ELR (cell line): ENCODE data around the gene RBM33.
"Not testable (repeated sequence)": the region's sequence is repeated elsewhere in the genome, so short reads cannot be mapped to it uniquely, and the experiment has no call there.

Experiments used
- DNase-seq: peaks from one replicate; pipeline ENCODE4 v3.0.0-alpha.2; 2015; ENCODE audit warnings: low read depth

RBM33 gene

DNA sequence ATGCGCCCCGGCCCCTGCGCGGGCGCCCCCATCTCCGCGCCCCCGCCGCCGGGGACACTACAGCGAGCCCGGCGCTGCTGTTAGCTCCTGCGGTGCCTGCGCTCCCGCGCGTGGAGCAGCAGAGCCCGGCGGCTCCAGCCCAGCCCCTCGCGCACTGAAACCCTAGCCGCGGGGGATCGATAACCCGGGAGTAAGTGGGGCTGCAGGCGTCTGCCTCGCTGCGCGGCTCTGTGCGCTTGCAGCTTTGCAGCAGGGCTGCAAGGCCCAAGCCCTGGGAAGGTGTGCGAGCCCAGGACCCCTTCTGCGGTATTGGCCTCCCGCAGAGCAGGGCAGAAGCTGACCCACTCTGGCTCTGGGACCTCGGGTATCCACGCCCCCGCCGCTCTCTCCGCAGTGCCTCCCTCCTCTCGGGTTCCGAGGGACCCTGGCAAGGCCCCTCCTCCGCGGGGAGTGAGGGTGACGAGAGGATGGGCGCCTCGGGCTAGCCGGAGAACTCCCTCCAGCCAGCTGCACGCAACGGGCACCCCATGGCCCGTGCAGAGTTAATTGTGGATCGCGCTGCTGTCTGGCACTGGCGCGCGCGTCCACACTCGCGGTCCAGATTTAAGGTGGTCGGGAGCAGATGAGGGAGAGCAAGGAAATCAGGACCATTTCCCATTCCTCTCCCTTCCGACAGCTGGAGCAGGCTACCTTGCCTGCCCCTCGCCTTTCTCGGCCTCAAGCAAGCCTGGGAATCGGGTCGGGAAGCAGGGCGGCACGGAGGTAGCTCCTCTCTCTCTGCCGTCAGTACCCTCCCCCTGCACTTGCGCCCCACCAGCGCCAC lies 165.7 kb downstream of the RBM33 start:
- no peak for DNase-seq

DNA sequence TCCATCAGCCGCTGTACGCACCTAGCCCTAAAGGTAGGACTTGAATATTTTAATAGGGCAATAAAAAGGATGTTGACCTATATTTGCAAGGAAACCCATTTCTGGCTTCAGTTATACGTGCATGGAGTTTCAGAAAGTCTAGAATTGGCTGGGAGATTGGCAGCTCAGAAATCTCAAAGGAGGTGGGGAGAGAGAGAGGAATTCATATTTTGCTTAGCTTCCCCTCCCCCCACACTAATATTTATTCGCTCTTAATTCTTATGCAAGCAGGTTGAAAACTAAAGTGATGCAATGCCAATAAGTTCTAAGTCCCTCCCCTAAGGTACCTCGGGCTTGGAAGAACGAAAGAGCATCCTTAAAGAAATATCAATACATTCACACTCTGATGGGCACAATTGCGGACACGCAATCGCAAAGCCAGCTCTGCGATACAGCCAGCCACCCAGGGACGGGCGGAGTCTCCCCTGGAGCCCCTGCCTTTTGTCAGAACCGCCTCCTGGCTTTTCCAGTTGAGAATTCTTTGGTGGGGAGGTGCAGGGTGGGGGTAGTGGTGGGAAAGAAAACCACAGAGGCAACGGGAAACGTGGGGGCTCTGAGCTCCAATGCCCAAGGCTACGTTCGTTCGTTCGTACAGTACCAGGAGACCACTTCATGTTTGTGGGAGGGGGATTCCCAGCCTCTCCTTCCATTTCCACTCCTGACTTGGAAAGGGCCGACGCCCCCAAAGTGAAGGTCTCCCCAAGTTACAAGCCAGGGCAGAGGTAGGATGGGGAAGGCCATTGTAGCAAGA lies 166.5 kb downstream of the RBM33 start:
- DNase-seq = no peak

DNA sequence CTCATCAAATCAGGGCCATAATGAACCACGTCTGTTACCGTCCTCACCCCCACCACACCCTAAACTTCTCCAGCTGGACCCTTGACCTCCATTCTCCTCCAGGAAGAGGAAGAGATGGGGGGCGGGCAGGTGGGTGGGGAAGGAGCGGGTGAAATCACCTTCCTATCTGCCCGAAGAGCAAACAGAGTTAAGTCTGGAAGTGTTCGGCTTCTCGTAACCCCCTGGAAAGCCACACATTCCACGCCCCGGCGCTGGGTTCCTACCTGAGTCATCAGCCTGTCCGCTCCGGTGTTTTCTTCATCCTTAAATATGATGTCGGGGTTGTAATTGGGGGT lies 167.1 kb downstream of the RBM33 start:
- no peak for DNase-seq

DNA sequence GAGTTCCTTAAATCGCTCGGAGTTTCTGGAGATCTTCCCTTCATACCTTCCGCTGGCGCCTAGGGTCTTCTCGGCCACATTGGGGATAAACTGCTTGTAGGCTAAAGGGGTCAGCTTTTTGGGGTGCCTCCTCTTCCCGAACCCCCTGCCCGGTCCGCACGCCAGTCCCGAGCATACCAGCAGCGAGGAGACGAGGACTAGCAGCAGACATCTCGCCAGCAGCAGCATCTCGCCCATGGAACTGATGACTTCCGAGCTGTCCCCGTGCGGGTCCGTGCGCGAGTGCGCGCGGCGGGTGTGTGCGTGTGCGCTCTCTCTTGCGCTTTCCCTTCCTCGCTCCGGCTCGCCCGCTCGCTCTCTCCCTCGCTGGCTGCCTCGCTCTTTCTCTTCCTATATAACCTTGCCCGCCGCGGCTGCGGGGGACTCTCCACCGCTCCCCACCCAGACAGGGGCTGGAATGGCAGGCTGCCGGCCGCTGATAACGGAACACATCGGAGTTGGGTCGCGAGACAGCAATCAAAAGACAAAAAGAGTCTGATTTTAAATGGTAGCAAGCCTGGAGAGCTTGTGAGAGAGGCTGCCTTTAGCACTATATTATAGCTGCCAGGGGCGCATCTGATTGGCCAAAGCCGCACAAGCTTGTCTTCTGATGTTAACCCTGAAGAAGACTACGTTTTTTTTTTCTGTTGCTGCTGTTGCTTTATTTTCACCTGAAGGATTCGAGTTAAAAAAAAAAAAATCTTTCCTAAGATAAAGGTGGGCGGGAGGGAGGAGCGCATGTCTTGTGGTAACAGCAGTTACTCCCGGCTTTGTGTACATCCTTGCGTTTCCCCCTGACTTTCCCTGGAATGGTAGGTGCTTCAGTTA lies 167.7 kb downstream of the RBM33 start, which contains the start of gene SHH:
TSS of gene SHH (minus strand) at position 569 of the 867 bp plus-strand sequence. CDS start at position 228, 341 bp downstream.
- no peak for DNase-seq

DNA sequence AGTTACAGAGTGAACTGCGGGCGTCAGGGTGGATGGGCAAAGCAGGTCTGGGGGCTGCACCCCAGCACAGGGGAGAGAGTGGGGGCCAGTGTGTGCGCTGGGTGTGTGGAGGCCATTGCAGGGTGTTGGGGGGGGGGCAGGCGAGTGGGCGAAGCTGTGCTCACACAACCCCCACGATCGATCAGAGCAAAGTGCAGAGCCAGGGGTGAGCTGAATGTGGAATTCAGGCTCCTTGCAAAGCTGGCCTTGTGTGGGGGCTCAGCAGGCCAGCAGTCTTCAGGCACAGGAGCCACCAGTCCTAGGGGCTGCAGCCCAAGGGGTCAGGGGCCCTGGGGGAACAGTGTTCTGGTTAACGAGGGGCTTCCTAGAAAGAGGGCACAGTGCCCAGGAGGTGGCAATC lies 168.7 kb downstream of the RBM33 start:
- no peak for DNase-seq

DNA sequence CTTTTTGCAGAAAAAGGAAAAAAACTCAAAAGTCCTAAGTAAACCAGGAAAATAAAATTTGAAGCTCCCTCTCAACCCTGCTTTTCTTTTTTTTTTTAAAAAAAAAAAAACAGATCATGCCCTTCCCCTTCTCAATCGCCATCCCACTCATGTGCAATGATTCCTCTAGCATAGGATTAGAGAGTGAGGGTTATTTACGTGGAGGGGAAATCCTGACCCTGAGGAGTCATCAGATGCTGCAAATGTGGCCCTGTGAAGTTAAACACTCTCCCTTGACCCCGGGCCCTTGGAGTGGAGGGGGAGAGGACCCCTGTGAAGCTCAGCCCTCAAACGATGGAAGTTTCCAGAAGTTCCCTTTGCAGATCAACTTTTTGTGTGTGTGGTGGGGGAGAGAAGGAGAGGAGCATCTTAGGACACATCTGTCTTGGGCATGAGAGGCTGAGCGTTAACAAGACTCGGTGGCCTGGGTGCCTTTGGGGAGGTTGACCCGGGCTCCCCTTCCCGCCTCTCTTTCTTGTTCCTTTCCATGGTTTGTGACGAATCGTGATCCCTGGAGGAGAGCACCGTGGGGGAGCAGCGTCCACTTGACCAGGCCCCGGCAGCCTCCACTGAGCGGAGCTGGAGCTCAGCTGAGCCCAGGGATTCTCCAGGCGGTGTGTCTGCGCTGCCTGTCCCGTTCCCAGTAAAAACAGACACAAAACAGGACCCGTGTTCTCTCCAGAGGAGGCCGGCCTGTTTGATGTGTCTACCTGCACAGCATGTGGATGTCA lies 169.3 kb downstream of the RBM33 start:
- no peak for DNase-seq

DNA sequence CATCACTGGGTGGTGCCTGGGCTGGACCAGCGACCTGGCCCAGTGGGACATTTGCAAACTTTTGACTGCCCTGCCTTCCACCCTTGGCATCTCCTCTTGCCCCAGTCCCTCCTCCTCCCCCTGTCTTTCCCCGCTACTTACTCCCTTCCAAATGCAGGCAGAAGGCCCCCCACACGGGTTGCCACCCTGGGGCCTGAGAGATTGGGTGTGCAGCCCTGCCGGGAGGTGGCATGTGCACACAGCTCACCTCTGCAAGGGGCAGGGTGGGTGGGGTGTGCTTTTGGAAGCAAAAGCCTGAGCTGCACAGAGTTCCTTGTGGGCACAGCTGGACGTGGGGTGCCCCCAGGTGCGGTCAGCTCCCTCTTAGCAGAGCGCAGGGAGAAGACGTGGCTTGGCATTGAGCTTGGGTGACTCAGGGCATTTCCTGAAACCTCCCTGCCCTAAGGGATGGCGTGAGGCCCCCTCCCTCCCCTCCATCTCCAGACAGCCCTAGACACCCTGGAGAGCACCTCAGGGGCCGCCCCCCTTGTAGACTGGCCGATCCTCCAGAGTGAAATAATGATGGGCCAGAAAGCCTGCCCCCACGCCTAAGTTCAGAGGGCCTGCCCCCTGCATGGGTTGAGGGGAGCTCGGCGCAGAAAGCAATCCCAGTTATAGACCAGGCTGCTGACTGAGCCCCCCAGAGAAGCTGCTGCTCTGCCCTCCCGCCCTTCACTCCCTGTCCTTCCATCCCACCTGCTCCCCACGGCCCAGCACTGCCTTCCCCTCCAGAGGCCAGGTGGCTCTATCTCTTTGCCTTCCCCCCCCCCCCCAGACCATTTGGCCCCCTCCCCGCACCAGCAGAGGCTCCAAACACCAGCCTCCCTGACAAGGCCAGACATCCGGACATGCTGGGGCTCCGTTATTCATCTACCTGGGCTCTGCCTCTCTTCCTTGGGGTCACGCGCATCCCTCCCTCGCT lies 170.1 kb downstream of the RBM33 start:
- peak; percentile 39 for DNase-seq

DNA sequence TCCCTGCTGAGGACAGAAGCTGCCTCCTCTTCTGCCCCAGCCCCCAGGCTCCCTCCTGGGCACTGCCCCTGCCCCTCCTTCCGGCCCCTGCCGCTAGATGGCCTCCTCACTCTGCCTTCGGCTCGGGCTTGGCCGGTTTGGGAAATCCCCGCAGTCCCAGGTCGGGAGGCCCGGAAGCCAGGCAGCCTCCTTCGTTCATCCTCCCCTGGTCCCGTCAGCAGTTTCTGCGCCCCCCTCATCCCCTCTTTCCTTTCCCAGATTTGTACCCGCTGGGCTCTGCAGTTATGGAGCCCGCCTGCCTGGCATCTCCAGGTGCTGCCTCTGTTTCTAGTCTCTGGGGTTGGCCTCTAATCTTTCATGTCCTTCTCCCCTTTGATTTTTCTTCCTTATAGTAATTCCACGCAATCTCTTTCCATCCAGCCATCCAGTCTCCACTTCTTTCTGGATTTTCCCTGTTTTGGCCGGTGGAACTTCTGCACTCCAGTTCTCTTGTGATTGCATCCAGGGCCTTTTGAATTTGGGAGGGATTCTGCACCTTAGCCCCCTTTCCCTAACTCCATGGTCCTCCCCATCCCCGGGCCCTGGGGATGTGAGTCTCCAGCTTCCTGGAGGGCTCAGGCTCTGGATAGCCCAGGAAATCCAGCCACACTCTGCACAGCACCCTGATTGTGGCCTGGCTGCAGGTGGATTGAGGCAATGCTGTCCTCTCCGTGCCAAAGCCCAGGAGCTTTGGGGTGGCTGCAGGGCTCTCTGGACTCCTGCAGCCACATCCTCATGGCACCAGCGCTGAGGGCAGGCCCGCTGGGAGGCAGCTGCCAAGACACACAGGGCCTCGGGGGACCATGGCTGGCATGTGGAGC lies 171.1 kb downstream of the RBM33 start:
- DNase-seq = peak; percentile 56

DNA sequence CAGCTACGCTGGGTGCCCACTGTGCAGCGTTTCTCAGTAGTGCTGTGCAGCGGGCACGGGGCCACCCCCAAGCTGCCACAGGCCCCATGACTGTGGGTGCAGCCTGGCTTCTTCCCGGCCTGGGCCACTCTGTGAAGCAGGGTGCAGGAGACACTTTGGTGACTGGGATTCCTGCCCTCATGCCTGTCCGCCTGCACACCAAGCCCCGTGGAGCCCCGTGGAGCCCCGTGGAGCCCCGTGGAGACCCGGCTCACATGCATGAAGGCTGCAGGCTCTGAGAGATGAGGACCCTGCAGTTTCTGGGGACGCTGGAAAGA lies 171.7 kb downstream of the RBM33 start:
- no peak for DNase-seq

DNA sequence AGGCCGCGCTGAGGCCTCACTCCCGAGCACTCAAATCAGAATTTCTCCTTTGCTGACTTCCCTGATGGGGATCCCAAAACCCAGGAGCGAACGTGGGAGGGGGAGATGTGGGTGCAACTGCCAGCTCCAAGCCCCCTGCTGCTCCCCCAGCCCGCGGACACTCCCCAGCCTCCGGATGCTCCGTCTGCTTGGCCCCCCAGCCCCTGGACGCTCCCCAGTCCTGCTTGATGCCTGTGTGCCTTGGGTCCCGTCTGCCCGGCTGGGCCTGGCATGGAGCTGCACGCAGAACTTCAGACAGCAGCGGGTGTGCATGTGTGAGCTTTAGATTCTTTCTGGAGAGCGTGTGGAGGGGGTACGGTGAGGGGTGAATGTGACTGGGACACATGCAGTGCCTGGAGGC lies 172.5 kb downstream of the RBM33 start:
- no peak for DNase-seq

DNA sequence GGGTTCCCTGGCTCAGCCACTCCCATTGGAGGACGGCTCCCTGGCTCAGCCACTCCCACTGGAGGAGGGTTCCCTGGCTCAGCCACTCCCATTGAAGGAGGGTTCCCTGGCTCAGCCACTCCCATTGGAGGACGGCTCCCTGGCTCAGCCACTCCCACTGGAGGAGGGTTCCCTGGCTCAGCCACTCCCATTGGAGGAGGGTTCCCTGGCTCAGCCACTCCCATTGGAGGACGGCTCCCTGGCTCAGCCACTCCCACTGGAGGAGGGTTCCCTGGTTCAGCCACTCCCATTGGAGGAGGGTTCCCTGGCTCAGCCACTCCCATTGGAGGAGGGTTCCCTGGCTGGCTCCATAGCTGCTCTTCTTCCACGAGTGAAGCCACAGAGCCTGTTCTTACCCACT lies 173.1 kb downstream of the RBM33 start:
- not testable (repeated sequence) for DNase-seq

DNA sequence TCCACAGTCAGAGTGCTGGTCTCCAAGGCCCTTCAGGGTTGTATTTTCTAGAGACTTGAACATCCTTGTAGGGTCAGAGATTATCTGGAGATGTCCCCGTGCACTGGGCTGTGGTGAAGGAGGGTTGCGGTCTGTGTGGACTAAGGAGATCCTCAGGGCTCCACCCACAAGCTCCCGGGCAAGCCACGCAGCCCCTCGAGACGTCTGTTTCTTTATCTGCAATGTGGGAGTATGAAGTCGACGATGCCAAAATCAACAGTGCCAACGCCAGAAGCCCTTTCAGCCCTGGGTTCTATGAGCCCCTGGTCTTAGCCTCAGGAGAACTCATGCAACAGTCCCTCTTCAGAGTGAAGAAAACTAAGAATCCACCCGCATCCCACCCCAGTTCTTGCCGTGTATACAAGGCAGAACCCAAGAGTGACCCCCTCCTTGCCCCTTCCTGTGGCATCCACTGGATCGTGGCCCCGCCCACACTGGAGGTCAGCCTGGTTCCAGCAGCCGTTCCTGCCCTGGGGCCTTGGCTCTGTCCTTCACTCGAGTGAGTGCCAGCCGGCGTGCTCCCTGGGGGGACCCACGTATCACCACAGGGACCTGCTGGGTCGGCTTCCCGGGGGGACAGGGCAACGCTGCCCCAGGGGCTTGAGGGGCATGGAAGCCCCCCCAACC lies 173.8 kb downstream of the RBM33 start:
- DNase-seq = no peak

DNA sequence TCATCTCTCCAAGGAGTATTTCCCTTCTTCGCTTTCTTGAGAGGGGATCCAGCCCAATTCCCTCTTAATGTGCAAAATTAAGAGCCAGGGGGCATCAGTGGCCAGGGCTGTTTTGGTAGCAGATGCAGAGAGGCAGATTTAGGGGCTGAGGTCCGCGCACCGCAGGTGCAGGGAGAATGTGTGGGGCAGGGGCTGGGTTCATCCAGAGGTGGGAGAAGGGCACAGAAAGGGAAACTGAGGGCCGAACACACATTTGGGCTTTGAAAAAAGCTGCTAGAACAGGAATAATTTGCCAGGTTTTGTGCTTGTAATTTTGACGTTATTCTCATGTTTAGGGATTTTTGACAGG lies 174.3 kb downstream of the RBM33 start:
- no peak for DNase-seq

DNA sequence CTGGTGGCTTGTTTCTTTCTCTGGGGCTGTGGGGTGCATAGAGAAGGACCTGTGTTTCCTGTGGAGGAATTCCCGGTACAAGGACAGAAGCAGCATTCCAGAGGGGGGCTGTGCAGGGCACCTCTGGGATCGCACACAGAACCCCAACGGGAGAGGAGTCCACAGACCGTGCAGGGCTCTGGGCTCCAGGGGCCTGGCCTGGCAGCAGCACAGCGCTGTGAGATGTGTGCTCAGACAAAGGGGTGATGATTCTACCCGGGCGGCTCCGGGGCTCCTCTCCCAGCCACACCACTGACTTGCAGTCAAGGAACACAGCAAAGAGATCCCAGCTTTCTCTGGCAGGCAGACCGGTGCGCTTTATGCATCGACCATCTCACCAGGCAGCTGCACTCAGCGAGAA lies 174.7 kb downstream of the RBM33 start:
- DNase-seq = no peak

DNA sequence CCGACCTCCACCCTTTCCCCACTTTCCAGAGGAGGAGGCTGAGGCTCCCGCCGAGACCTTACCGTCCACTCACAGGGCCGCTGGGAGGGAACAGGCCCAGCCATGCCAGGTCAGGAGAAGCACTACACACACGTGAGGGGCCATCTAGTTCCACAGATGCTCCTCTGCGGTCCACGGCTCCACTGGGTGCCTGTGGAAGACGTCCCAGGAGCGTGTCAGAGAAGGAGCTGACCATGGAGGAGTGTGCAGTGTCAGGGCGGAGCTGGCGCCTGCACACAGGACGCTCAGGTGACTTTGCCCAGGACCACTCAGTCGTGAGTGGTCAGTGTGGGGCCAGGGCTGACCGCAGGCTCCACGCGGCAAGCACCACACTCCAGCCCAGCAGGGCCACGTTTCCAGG lies 175.8 kb downstream of the RBM33 start:
- DNase-seq = no peak

DNA sequence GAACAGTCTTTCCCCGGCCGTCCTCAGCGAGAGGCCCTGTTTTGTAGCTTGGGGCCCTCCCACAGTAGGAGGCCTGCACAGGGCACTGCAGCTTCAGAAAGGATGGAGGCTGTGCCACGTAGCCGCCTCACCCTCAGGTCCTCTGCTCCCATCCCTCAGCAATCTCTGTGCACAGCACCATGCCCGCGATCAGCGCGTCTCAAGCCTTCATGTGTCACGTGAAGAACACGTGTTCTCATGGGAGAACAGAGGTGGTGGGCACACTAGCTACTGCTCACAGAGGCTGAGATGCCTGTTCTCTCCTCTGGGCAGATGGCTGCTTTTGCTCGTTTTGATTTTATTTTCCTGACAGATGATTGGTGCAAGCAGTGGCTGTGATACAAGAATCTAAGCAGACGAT lies 176.3 kb downstream of the RBM33 start:
- no peak for DNase-seq

DNA sequence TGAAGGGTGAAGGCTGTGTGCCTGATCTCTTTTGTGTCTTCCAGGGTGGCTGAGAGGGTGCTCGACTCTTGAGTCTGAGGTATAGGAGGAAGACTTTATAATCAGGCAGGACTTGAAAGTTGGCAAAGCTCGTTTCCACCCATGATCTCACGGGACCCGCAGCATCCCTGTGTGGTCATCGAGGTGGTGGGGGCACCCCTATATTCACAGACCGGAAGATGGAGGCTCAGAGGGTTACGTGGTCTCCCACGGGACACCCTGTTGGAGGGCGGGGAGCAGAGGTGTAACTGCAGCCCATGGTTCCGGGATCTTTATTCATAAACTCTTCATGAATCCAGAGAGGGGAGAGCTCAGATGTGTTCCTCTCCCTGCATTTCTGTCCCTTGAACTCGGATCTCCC lies 177.4 kb downstream of the RBM33 start:
- no peak for DNase-seq

DNA sequence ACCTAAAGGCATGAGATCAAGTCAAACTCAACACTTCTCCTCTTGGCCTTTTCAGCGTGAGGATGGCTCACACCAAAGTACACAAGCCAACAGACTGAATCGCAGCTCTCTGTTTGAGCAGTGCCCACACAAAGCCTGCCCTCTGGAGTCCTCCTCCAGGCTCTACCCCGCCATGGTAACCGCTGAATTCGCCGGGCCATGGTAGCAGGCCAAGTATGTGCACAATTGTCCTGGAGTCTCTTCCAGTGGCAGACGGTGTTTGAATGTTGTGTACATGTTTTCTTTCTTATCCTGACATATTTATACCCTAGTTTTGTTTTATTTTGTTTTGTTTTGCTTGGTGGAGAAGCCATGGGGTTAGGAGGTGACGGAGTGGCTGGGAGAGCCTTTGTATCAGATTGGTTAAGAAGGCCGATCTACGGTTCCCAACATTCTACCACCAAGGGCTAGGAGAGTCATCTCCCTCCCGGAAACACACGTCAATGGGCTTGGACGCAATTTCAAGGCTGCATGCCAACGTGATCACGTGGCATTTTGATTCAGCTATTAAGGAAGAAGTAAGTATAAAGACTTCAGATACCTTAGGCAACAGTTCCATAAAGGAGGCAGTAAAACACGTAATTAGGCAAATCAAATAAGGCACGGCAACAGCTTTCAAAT lies 179.9 kb downstream of the RBM33 start:
- DNase-seq = no peak

DNA sequence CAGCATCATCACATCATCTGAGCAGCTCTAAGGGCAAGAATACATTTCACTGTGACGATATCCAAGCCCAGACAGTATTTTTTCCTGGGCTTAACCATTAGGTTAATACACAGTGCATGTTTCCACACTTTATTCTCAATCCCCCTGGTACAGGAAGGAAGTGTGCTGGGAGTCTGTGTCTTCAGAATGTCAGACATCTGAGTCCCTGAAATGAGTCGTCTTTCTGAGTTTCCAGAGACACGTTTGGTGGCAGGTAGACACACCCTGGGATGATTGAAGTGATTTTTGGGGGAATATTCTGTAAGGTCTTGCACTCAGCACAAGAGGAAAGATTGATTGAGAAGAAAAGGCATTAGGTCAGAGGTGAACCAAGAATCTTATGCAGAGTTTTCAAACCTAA lies 180.9 kb downstream of the RBM33 start:
- DNase-seq = no peak
